GM20000 (cell line): ENCODE data around the gene CASKIN2.

Experiments
- DNase-seq: peaks from one replicate; pipeline ENCODE4 v3.0.0; 2012; ENCODE audit warnings: low spot score
- TF ChIP-seq, protein P1 (sequence below): IDR thresholded peaks from 2 replicates; pipeline ENCODE4 v1.5.1; 2012; ENCODE audit warnings: mild to moderate bottlenecking, control low read depth; ENCODE audit errors: extremely low read depth, missing control alignments

The CASKIN2 gene

DNA sequence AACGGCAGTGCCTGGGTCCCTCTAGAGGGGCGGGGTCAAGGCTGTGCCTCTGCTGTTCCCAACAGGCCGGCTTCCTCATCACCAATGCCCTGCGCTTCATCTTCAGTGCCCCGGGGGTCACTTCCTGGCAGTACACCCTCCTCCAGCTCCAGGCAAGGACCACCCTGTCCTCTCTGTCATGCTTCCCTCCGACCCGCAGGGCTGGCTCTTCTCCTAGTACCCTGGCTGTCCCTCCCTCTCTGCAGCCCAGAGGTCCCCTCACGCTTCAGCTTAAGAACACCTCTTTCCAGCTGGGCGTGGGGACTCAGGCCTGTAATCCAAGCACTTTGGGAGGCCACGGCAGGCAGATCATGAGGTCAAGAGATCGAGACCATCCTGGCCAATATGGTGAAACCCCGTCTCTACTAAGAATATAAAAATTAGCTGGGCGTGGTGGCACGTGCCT is 25.8 kb downstream of the CASKIN2 start:
- TF ChIP-seq, protein P1, sequence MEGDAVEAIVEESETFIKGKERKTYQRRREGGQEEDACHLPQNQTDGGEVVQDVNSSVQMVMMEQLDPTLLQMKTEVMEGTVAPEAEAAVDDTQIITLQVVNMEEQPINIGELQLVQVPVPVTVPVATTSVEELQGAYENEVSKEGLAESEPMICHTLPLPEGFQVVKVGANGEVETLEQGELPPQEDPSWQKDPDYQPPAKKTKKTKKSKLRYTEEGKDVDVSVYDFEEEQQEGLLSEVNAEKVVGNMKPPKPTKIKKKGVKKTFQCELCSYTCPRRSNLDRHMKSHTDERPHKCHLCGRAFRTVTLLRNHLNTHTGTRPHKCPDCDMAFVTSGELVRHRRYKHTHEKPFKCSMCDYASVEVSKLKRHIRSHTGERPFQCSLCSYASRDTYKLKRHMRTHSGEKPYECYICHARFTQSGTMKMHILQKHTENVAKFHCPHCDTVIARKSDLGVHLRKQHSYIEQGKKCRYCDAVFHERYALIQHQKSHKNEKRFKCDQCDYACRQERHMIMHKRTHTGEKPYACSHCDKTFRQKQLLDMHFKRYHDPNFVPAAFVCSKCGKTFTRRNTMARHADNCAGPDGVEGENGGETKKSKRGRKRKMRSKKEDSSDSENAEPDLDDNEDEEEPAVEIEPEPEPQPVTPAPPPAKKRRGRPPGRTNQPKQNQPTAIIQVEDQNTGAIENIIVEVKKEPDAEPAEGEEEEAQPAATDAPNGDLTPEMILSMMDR = no peak
- no peak for DNase-seq

DNA sequence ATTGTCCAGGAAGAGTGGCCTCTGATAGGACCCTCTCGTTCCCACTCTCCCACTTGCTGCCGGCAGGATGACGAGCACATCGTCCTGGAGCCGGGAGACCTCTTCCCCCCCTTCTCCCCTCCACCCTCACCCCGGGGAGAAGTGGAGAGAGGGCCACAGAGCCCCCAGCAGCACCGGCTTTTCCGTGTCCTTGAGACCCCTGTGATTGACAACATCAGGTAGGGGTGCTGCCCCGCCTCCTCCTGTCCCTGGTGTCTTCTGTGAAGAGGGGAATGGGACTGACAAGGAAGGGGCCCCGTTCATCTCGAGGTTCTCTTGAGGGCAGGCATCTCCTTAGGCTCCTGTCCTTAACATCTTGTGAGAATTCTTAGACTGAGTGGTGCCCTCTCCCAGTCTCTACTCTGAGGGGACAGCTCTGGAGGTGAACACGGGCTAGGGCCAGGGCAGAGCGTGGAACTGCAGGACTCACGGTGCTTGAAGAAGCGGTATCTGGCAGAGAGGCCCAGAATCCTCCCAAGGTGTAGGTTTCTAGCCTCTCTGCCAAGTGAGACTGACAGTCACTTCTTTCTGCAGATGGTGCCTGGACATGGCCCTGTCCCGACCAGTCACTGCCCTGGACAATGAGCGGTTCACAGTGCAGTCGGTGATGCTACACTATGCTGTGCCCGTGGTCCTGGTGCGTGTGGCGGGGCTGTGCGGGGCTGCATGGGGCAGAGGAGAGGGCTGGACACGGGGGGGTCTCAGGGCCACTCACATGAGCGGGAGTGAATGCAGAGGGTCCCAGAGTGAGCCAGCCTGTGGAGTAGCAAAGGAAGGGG is 26.4 kb downstream of the CASKIN2 start:
- no peak for DNase-seq
- TF ChIP-seq, protein P1 = no peak

DNA sequence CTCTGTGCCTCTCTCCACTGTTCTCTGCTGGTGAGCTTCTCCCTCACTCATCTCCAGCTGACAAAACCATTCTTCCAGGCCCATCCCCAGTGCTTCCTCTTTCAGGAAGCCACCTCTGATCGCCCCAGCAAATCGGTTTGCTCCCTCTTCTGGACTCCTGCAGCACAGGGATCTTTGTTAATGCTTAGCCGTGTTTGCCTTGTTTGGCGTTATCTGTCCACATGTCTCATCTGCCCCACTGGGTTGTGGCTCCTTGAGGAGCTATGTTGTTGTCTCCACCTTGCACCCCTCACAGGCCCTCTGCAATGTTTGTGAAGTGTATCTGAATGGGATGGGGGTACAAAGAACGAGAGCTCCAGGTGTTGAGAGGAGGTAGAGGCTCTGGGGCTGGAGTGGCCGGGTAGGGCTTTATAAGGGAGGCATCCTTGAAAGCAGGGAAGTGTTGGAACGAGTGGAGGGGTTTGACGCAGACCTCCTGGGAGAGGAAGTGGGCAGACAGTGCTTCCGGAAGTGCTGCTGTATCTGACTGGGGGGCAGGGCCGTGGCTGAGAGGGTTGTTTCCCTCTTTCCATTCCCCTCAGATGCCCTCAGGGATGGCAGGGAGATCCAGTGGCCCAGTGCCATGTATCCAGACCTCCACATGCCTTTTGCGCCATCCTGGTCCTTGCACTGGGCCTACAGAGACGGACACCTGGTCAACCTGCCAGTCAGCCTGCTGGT is 27.8 kb downstream of the CASKIN2 start:
- DNase-seq = peak; percentile 79

DNA sequence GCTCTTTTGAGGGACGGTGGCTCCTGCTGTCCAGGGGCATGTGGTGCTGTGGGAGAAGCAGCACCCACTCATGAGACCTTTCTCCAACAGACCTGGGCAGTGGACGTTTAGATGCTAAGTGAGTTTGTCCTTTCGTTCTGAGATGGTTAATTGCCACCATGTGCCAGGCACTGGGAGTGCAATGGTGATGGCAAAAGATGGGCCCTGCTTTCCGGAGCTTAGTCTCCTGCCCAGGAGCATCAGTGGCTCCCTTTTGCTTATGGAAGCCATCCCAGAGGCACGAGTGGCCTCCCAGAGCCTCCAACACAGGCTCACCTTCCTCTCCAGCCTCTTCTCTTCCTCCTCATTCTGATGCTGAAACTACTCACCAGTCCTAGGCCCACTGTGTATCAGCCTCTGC is 28.4 kb downstream of the CASKIN2 start:
- TF ChIP-seq, protein P1 = no peak
- DNase-seq = no peak

More for the DNA sequence above, 27.8 kb downstream of the CASKIN2 start:
- TF ChIP-seq, protein P1 = no peak

DNA sequence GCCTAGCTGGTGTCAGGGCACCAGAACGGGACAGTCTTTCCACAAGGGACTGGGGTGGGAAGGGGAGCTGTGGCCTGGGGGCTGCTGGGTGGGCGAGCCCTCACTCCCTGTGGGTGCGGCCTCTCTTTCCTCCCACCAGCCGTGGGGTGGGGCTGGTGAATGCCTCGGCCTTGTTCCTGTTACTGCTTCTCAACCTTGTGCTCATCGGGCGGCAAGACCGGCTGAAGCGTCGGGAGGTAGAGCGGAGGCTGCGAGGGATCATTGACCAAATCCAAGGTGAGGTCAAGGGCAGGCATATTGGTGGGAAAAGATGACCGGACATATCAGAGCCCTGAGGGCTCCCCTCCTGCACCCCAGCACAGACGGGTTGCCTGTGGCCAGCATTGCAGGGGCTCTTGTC is 29.2 kb downstream of the CASKIN2 start:
- no peak for DNase-seq
- TF ChIP-seq, protein P1 = no peak

DNA sequence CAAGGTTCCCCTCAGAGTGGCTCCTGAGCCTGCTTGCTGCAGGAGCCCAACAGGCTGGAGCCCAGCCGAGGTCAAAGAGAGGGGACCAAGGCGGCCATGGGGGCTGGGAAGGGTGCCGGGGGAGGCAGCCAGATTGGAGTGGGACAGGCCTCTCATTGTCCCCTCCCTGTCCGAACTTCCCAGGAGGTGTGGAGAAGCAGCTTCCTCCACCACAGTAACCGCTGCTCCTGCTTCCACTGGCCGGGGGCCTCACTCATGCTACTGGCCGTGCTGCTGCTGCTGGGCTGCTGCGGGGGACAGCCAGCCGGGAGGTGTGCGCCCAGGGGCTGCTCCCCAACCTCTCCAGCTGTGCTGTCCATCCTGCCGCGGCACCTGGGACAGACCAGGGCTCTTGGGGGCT is 29.6 kb downstream of the CASKIN2 start:
- no peak for DNase-seq
- TF ChIP-seq, protein P1 = no peak
